ENCODE results near the gene SPG21.

The SPG21 gene

DNA sequence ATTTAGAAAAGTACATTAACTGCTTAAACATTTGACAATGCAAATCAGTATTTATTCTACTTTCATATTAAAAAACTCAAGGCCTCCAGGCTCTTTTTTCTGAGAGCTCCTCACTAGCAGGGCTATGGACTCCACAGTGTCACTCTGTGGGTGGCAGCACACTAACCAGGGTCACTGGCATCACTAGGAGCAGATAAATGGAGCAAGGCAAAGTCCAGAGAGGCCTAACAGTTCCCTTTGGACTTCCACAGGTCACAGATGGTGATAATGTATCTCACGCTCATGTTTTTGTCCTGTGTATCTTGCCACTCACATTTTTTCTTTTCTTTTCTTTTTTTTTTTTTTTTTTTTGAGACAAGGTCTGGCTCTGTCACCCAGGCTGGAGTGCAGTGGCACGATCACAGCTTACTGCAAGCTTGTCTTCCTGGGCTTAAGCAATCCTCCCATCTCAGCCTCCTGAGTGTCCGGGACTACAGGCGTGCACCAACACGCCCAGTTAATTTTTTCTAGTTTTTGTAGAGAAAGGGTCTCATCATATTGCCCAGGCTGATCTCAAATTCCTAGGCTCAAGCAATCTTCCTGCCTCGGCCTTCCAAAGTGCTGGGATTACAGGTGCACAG is 7.8 kb downstream of the SPG21 start:
- H3K27ac ChIP-seq (ENCODE audit: low read depth, low read length, poor library complexity, severe bottlenecking) = no peak overlapping the region
- no peak overlapping the region for H3K4me3 ChIP-seq (ENCODE audit: low read depth, low read length, poor library complexity, severe bottlenecking)
- TF ChIP-seq, protein P1, sequence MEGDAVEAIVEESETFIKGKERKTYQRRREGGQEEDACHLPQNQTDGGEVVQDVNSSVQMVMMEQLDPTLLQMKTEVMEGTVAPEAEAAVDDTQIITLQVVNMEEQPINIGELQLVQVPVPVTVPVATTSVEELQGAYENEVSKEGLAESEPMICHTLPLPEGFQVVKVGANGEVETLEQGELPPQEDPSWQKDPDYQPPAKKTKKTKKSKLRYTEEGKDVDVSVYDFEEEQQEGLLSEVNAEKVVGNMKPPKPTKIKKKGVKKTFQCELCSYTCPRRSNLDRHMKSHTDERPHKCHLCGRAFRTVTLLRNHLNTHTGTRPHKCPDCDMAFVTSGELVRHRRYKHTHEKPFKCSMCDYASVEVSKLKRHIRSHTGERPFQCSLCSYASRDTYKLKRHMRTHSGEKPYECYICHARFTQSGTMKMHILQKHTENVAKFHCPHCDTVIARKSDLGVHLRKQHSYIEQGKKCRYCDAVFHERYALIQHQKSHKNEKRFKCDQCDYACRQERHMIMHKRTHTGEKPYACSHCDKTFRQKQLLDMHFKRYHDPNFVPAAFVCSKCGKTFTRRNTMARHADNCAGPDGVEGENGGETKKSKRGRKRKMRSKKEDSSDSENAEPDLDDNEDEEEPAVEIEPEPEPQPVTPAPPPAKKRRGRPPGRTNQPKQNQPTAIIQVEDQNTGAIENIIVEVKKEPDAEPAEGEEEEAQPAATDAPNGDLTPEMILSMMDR (IDR thresholded peaks at IDR 0.05; ENCODE audit: low read length) = no peak
- no peak for TF ChIP-seq EZH2 (IDR thresholded peaks at IDR 0.05; ENCODE audit: borderline replicate concordance, low read length)
- H3K9ac ChIP-seq (ENCODE audit: low read length) = no peak overlapping the region
- H3K9me3 ChIP-seq (ENCODE audit: low read length) = no peaks in the 10 kb centered on the region
- peaks cover 60% of the 10 kb centered on the region for H3K36me3 ChIP-seq (ENCODE audit: insufficient read depth, low read length)
- H3K79me2 ChIP-seq (ENCODE audit: insufficient read depth, low read length) = peaks cover 13% of the 10 kb centered on the region; the same call in 1 of the 2 replicates
- H3K9me2 ChIP-seq (ENCODE audit: low read depth, low read length) = no peaks in the 10 kb centered on the region
- H2AFZ ChIP-seq (ENCODE audit: low read length) = no peak overlapping the region
- no peaks in the 10 kb centered on the region for H4K20me1 ChIP-seq (ENCODE audit: insufficient read depth, low read length)
- no peak overlapping the region for H3K4me2 ChIP-seq (ENCODE audit: low read length)
- H3F3A ChIP-seq (ENCODE audit: insufficient read depth, low read length) = no peaks in the 10 kb centered on the region
- H3K27me3 ChIP-seq (ENCODE audit: insufficient read depth, low read length) = no peaks in the 10 kb centered on the region
- H3K4me1 ChIP-seq (ENCODE audit: insufficient read depth, low read length, severe bottlenecking) = peaks cover 27% of the 10 kb centered on the region

DNA sequence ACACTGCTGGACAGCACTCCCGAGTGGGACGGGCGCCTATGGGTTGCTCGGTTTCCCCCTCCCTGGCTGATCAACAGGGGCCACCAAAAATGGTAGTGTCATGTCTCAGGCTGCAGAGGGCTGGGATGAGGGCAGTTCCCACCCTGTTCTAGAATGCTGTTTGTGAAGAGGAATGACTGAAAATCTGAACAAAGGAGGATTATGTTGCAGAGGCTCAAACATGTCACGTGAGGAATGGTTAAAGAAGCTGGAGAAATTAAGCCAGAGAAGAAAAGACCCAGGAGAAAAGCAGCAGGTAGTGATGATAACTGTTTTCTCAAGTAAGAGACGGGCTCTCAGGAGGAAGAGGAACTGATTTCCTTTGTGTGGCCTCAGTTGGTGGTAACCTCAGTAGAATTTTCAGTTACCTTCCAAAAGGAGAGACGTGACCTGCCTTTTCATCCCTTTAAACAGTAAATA is 10.4 kb downstream of the SPG21 start:
- H3K4me1 ChIP-seq (ENCODE audit: insufficient read depth, low read length, severe bottlenecking) = peaks cover 5% of the 10 kb centered on the region
- no peaks in the 10 kb centered on the region for H3K27me3 ChIP-seq (ENCODE audit: insufficient read depth, low read length)
- no peak overlapping the region for H3K4me2 ChIP-seq (ENCODE audit: low read length)
- 0 out of 2 replicates have a peak, but pooled peaks cover 4% of the 10 kb centered on the region for H3K79me2 ChIP-seq (ENCODE audit: insufficient read depth, low read length)
- no peak overlapping the region for H3K4me3 ChIP-seq (ENCODE audit: low read depth, low read length, poor library complexity, severe bottlenecking)
- H3K36me3 ChIP-seq (ENCODE audit: insufficient read depth, low read length) = peaks cover 83% of the 10 kb centered on the region
- no peaks in the 10 kb centered on the region for H3K9me3 ChIP-seq (ENCODE audit: low read length)
- no peak for TF ChIP-seq EZH2 (IDR thresholded peaks at IDR 0.05; ENCODE audit: borderline replicate concordance, low read length)
- TF ChIP-seq, protein P1 (IDR thresholded peaks at IDR 0.05; ENCODE audit: low read length) = no peak
- no peak overlapping the region for H3K9ac ChIP-seq (ENCODE audit: low read length)
- H3K9me2 ChIP-seq (ENCODE audit: low read depth, low read length) = no peaks in the 10 kb centered on the region
- no peak overlapping the region for H3K27ac ChIP-seq (ENCODE audit: low read depth, low read length, poor library complexity, severe bottlenecking)
- no peaks in the 10 kb centered on the region for H4K20me1 ChIP-seq (ENCODE audit: insufficient read depth, low read length)
- no peak overlapping the region for H2AFZ ChIP-seq (ENCODE audit: low read length)
- no peaks in the 10 kb centered on the region for H3F3A ChIP-seq (ENCODE audit: insufficient read depth, low read length)

DNA sequence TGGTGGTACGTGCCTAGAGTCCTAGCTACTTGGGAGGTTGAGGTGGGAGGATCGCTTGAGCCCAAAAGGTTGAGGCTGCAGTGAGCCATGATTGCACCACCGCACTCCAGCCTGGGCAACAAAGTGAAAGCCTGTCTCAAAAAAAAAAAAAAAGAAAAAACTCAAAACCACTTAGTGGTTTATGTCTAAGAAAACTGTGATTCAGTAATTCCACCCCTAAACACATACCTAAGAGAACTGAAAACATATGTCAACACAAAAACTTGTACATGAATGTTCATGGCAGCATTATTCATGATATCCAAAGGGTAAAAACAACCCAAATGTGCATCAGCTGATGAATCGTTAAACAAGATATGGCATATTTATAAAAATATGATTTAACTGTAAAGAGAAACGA is 14.3 kb downstream of the SPG21 start:
- H3F3A ChIP-seq (ENCODE audit: insufficient read depth, low read length) = no peaks in the 10 kb centered on the region
- no peaks in the 10 kb centered on the region for H3K27me3 ChIP-seq (ENCODE audit: insufficient read depth, low read length)
- no peak overlapping the region for H3K4me3 ChIP-seq (ENCODE audit: low read depth, low read length, poor library complexity, severe bottlenecking)
- no peaks in the 10 kb centered on the region for H4K20me1 ChIP-seq (ENCODE audit: insufficient read depth, low read length)
- no peak overlapping the region for H3K4me2 ChIP-seq (ENCODE audit: low read length)
- TF ChIP-seq, protein P1 (IDR thresholded peaks at IDR 0.05; ENCODE audit: low read length) = no peak
- TF ChIP-seq EZH2 (IDR thresholded peaks at IDR 0.05; ENCODE audit: borderline replicate concordance, low read length) = no peak
- H2AFZ ChIP-seq (ENCODE audit: low read length) = no peak overlapping the region
- peaks cover 82% of the 10 kb centered on the region for H3K36me3 ChIP-seq (ENCODE audit: insufficient read depth, low read length)
- no peaks in the 10 kb centered on the region for H3K4me1 ChIP-seq (ENCODE audit: insufficient read depth, low read length, severe bottlenecking)
- no peaks in the 10 kb centered on the region for H3K9me2 ChIP-seq (ENCODE audit: low read depth, low read length)
- no peak overlapping the region for H3K27ac ChIP-seq (ENCODE audit: low read depth, low read length, poor library complexity, severe bottlenecking)
- no peak overlapping the region for H3K9ac ChIP-seq (ENCODE audit: low read length)
- no peaks in the 10 kb centered on the region for H3K79me2 ChIP-seq (ENCODE audit: insufficient read depth, low read length)
- no peaks in the 10 kb centered on the region for H3K9me3 ChIP-seq (ENCODE audit: low read length)
